ENCODE data around the gene KPNA6.

- no peak for TF ChIP-seq CTCF (IDR thresholded peaks at IDR 0.05; ENCODE audit: insufficient read depth, low read length, poor library complexity, severe bottlenecking)
- TF ChIP-seq EZH2phosphoT487 (conservative IDR thresholded peaks at IDR 0.05; ENCODE audit: low read length), result no peak
Observed at GRCh38 chr1:32208891-32209328, 101.1 kb downstream of the KPNA6 start, which contains the start of gene DCDC2B.

Data from SU-DHL-6 (cell line).